ENCODE data around the gene TMEM130. TPM values are rescaled to one million over a fixed set of nuclear protein-coding genes. Genes with fewer than 3 reads are reported as not detected.

The TMEM130 gene
- total RNA-seq, 1 donor from 2014 or later: not detected

DNA sequence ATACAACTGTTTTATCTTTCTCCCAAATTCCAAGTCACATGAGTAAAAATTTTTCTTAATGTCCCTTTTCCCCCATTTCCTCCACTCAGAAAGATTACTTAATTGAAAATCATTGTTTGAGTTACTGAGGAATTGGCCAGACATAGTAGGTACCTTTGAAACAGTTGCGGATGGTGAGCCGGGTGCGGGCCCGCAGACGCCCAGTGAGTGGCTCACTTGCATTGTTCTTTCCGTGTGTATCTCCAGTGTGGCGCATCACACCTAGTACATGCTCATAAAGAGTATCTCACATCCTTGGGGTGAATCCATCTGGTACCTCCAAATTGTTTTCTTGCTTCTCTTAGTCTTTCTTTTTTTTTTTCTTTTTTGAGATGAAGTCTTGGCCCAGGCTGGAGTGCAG is 22.8 kb upstream of the TMEM130 start:
- intact Hi-C loops (cut with micrococcal nuclease): no loop called here
- Mint-ChIP-seq H3K36me3 (ENCODE audit: low read depth) (peaks cover 60% of the 10 kb centered on the region), H3K27me3 (ENCODE audit: low read depth) (no peaks in the 10 kb centered on the region), H3K4me1 (ENCODE audit: low read depth) (no peaks in the 10 kb centered on the region), H3K9me3 (no peaks in the 10 kb centered on the region), H3K4me3 (ENCODE audit: low read depth) (no peak overlapping the region), H3K27ac (no peak overlapping the region)
- no peak for DNase-seq (ENCODE audit: low spot score)

GRCh38 chr7:98887038-98887437 is 17.2 kb upstream of the TMEM130 start:
- intact Hi-C loops (cut with micrococcal nuclease): no loop called here
- Mint-ChIP-seq H3K27ac (no peak overlapping the region), H3K36me3 (ENCODE audit: low read depth) (peaks cover 44% of the 10 kb centered on the region), H3K9me3 (no peaks in the 10 kb centered on the region), H3K4me3 (ENCODE audit: low read depth) (no peak overlapping the region), H3K27me3 (ENCODE audit: low read depth) (no peaks in the 10 kb centered on the region), H3K4me1 (ENCODE audit: low read depth) (peaks cover under 1% of the 10 kb centered on the region)
- DNase-seq (ENCODE audit: low spot score): no peak

- H3K27me3 Mint-ChIP-seq (ENCODE audit: low read depth): no peaks in the 10 kb centered on the region
- DNase-seq (ENCODE audit: low spot score): no peak
- intact Hi-C loops (cut with micrococcal nuclease): no loop called here
- no peak overlapping the region for H3K27ac Mint-ChIP-seq
- H3K9me3 Mint-ChIP-seq: no peaks in the 10 kb centered on the region
- peaks cover 11% of the 10 kb centered on the region for H3K4me1 Mint-ChIP-seq (ENCODE audit: low read depth)
- no peak overlapping the region for H3K4me3 Mint-ChIP-seq (ENCODE audit: low read depth)
- H3K36me3 Mint-ChIP-seq (ENCODE audit: low read depth): peaks cover 50% of the 10 kb centered on the region
Observed at GRCh38 chr7:98884416-98884815, 14.6 kb upstream of the TMEM130 start.

GRCh38 chr7:98881561-98882315 is 11.9 kb upstream of the TMEM130 start:
- intact Hi-C loops (cut with micrococcal nuclease): no loop called here
- peaks cover 37% of the 10 kb centered on the region for H3K36me3 Mint-ChIP-seq (ENCODE audit: low read depth)
- no peaks in the 10 kb centered on the region for H3K9me3 Mint-ChIP-seq
- peaks cover 11% of the 10 kb centered on the region for H3K4me1 Mint-ChIP-seq (ENCODE audit: low read depth)
- peak overlapping the region; percentile 42 for H3K27ac Mint-ChIP-seq
- no peaks in the 10 kb centered on the region for H3K27me3 Mint-ChIP-seq (ENCODE audit: low read depth)
- DNase-seq (ENCODE audit: low spot score): no peak
- no peak overlapping the region for H3K4me3 Mint-ChIP-seq (ENCODE audit: low read depth)

- Mint-ChIP-seq H3K9me3 (no peaks in the 10 kb centered on the region), H3K27ac (peak overlapping the region; percentile 68), H3K36me3 (ENCODE audit: low read depth) (peaks cover 37% of the 10 kb centered on the region), H3K27me3 (ENCODE audit: low read depth) (peaks cover 1% of the 10 kb centered on the region), H3K4me1 (ENCODE audit: low read depth) (peaks cover 11% of the 10 kb centered on the region), H3K4me3 (ENCODE audit: low read depth) (peak overlapping the region; percentile 91)
- intact Hi-C loops (cut with micrococcal nuclease): no loop called here
- DNase-seq (ENCODE audit: low spot score): no peak
Observed at GRCh38 chr7:98880485-98880884, 10.7 kb upstream of the TMEM130 start.

GRCh38 chr7:98879979-98880315 is 10.1 kb upstream of the TMEM130 start:
- peaks cover 37% of the 10 kb centered on the region for H3K36me3 Mint-ChIP-seq (ENCODE audit: low read depth)
- intact Hi-C loops (cut with micrococcal nuclease): no loop called here
- H3K4me3 Mint-ChIP-seq (ENCODE audit: low read depth): peak overlapping the region; percentile 91
- peaks cover 11% of the 10 kb centered on the region for H3K4me1 Mint-ChIP-seq (ENCODE audit: low read depth)
- DNase-seq (ENCODE audit: low spot score): no peak
- H3K27me3 Mint-ChIP-seq (ENCODE audit: low read depth): peaks cover 3% of the 10 kb centered on the region
- no peaks in the 10 kb centered on the region for H3K9me3 Mint-ChIP-seq
- H3K27ac Mint-ChIP-seq: peak overlapping the region; percentile 85

DNA sequence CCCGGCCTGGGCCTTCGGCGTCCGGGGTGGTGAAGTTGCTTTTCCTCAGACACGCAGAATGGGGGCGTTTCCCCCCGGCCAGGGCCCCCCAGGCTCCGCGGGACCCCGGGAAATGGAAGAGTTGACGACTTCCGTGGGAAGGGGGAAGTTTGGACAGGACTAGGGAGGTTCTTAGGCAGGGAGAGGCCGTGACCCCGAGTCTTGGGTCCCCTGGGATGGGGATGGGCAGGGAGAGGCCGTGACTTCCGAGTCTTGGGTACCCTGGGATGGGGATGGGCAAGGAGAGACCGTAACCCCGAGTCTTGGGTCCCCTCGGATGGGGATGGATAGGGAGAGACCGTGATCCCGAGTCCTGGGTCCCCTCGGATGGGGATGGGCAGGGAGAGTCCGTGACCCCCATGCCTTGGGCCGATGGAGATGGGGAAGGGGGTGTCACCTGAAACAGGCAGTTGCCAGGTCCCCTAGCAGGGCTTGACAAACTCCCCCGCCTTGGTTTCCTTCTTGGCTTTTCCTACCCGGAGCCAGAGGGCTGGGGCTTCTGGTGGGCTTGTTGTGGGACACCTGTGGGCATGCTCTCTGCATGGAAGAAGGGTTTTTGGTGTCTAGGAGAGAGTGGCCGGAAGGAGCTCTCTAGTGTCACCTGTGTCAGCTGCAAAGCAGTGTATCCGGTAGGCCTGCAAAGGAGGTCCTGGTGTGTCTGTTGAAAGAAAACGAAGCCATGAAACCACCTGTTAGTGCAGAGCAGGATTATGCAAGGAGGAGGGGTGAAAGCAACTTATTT is 9.6 kb upstream of the TMEM130 start:
- DNase-seq (ENCODE audit: low spot score): peak; percentile 70
- Mint-ChIP-seq H3K36me3 (ENCODE audit: low read depth) (peaks cover 33% of the 10 kb centered on the region), H3K4me1 (ENCODE audit: low read depth) (peaks cover 11% of the 10 kb centered on the region), H3K9me3 (no peaks in the 10 kb centered on the region), H3K27ac (peak overlapping the region; percentile 85), H3K4me3 (ENCODE audit: low read depth) (peak overlapping the region; percentile 91), H3K27me3 (ENCODE audit: low read depth) (peaks cover 3% of the 10 kb centered on the region)
- intact Hi-C loops (cut with micrococcal nuclease): no loop called here

DNA sequence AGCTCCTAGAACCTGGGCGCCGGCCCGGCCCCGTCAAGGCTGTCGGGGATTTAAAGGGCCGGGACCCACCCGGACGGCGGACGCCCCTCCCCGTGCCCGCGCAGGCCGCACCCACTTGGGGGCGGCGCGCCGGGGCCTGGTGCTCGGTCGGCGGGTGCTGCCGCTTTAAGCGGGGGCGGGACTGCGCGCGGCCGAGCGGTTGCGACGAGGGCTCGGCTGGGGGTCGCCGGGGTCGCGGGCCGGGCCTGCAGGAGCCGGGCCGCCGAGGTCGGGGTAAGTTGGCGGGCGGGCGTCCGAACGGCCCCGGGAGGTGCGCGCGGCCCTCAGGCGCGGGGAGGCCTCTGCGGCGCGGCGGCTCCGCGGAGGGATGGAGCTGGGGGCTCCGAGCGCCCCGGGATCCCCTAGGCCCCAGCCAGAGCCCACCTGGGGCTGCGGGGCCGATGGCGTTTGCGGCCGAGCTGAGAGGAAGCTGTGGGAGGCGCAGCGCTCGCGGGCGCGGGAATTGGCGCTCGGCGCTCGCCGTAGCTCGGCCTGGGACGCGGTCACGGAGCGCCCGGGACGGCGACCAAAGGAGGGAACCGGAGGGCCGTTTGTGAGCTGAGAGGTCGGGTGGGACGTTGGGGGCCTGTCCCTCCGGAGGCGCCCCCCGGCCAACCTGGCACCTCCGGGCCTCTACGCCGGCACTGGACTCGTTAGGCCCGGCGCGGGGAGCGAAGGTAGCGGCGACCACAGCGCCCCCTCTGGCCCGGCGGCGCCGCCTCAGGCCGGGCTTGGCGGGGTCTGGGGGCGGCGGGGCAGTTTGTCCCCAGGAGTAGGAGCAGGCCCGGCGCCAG is 8.8 kb upstream of the TMEM130 start, which contains the start of gene TRRAP:
TSS of gene TRRAP (plus strand) at position 168 of the 833 bp plus-strand sequence. CDS start 2,619 bp downstream, outside the sequence.
- intact Hi-C loops (cut with micrococcal nuclease): no loop called here
- Mint-ChIP-seq H3K36me3 (ENCODE audit: low read depth) (peaks cover 26% of the 10 kb centered on the region), H3K4me1 (ENCODE audit: low read depth) (peaks cover 11% of the 10 kb centered on the region), H3K9me3 (no peaks in the 10 kb centered on the region), H3K27ac (peak within 1 kb of the TSS; percentile 85), H3K4me3 (ENCODE audit: low read depth) (peak within 1 kb of the TSS; percentile 91), H3K27me3 (ENCODE audit: low read depth) (peaks cover 3% of the 10 kb centered on the region)
- peak; percentile 72 for DNase-seq (ENCODE audit: low spot score)

DNA sequence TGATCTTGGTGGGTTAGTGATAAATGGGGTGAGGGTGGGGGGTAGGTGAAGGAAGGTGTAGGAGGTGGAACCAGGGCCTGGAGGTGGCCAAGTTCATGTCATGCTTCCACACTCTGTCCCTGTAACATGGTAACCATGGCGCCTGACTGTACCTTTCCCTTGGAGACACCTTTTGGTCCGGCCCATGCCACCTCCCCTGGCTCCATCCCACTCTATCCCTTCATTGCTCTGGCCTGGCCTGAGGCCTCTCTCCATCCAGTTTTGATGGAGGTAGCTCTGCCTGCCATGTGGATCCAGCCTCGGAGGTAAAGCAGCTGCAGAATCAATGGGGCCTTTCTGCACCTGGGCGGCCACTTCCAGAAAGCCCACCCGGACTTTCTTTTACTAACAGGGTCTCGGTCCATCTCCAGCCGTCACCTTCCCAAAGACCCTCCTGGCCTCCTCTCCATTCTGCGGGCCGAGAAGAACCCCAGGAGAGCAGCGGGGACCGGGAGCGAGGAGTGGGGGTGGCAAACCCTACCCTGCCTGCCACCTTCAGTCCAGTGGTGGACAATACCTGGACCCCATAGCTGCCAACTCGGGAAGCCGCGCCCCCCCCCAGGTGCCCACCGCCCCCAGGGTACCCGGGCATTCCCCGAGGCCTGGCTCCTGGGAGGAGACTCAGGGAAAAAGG is 8.0 kb upstream of the TMEM130 start:
- no peaks in the 10 kb centered on the region for H3K9me3 Mint-ChIP-seq
- H3K4me1 Mint-ChIP-seq (ENCODE audit: low read depth): peaks cover 11% of the 10 kb centered on the region
- peaks cover 3% of the 10 kb centered on the region for H3K27me3 Mint-ChIP-seq (ENCODE audit: low read depth)
- peak overlapping the region; percentile 70 for H3K4me3 Mint-ChIP-seq (ENCODE audit: low read depth)
- DNase-seq (ENCODE audit: low spot score): no peak
- peaks cover 20% of the 10 kb centered on the region for H3K36me3 Mint-ChIP-seq (ENCODE audit: low read depth)
- no peak overlapping the region for H3K27ac Mint-ChIP-seq
- intact Hi-C loops (cut with micrococcal nuclease): no loop called here

DNA sequence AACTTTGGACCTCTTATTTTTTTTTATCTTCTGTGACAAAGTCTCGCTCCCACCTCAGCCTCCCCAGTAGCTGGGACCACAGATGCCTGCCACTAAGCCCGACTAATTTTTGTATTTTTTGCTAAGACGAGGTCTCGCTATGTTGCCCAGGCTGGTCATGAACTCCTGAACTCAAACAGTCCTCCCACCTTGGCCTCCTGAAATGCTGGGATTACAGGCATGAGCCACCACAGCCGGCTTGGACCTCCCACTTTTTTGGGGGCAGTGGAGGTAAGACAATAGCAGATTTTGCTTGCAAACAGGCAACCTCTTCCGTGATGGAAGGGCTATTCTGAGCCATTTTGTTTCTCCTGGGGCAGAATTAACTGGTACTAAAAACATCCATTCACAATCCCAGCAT is 7.3 kb upstream of the TMEM130 start:
- H3K36me3 Mint-ChIP-seq (ENCODE audit: low read depth): peaks cover 15% of the 10 kb centered on the region
- H3K27me3 Mint-ChIP-seq (ENCODE audit: low read depth): peaks cover 3% of the 10 kb centered on the region
- no peaks in the 10 kb centered on the region for H3K9me3 Mint-ChIP-seq
- peaks cover 11% of the 10 kb centered on the region for H3K4me1 Mint-ChIP-seq (ENCODE audit: low read depth)
- H3K27ac Mint-ChIP-seq: no peak overlapping the region
- no peak for DNase-seq (ENCODE audit: low spot score)
- H3K4me3 Mint-ChIP-seq (ENCODE audit: low read depth): peak overlapping the region; percentile 70
- intact Hi-C loops (cut with micrococcal nuclease): no loop called here

DNA sequence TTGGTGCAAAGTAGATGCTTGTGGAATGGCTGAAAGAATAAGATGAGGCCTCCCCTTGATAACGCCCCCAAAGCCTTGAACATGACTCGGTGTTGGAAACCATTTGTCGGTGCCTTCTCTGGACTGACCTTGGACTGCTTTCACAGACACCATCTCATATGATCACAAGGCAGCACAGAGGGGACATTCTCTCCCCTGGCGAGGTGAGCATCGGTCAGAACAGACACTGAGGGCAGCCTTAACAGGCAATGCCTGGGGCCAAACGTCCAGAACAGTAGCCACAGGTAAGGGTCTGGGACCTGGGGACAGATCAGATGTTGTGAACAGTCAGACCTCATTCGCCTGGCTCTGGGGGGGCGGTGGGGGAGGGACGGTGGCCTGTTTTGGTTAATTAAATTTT is 5.7 kb upstream of the TMEM130 start:
- H3K36me3 Mint-ChIP-seq (ENCODE audit: low read depth): peaks cover 5% of the 10 kb centered on the region
- peaks cover 3% of the 10 kb centered on the region for H3K4me1 Mint-ChIP-seq (ENCODE audit: low read depth)
- peak overlapping the region; percentile 13 for H3K4me3 Mint-ChIP-seq (ENCODE audit: low read depth)
- DNase-seq (ENCODE audit: low spot score): no peak
- peaks cover 4% of the 10 kb centered on the region for H3K27me3 Mint-ChIP-seq (ENCODE audit: low read depth)
- H3K9me3 Mint-ChIP-seq: no peaks in the 10 kb centered on the region
- no peak overlapping the region for H3K27ac Mint-ChIP-seq
- intact Hi-C loops (cut with micrococcal nuclease): no loop called here

DNA sequence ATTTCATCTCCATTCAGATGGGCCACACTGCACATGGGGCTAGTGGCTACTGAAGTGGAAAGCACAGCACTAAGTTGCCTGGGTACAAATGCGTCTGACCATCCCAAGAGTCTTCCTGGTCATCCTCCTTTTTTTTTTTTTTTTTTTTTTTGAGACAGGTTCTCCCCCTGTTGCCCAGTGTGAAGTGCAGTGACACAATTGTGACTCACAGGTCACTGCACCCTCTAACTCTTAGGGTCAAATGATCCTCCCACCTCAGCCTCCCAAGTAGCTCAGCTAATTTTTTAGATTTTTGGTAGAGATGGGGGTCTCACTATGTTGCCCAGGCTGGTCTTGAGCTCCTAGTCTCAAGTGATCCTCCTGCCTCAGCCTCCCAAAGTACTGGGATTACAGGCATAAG is 5.1 kb upstream of the TMEM130 start:
- peaks cover 1% of the 10 kb centered on the region for H3K4me1 Mint-ChIP-seq (ENCODE audit: low read depth)
- H3K36me3 Mint-ChIP-seq (ENCODE audit: low read depth): no peaks in the 10 kb centered on the region
- no peak overlapping the region for H3K4me3 Mint-ChIP-seq (ENCODE audit: low read depth)
- intact Hi-C loops (cut with micrococcal nuclease): no loop called here
- H3K27me3 Mint-ChIP-seq (ENCODE audit: low read depth): peaks cover 8% of the 10 kb centered on the region
- no peak for DNase-seq (ENCODE audit: low spot score)
- H3K27ac Mint-ChIP-seq: no peak overlapping the region
- H3K9me3 Mint-ChIP-seq: no peaks in the 10 kb centered on the region

All from activated T-helper 2 cell treated with anti-CD3 and anti-CD28 coated beads, Interferon-gamma antibody, Interleukin-2, Interleukin-4, amounts not matched to agents 10 μg/mL and 5 μg/mL and 100 μg/mL, durations not matched to agents 14 hours and 24 hours and 36 hours (primary cell).